Middle frontal gyrus (tissue), 1 donor: ENCODE data around the gene CLEC16A.

Experiments
- DNase-seq: peaks from one replicate; pipeline ENCODE4 v3.0.0-alpha.2; 2015; ENCODE audit warnings: low spot score; ENCODE audit errors: extremely low spot score

Gene CLEC16A

DNA sequence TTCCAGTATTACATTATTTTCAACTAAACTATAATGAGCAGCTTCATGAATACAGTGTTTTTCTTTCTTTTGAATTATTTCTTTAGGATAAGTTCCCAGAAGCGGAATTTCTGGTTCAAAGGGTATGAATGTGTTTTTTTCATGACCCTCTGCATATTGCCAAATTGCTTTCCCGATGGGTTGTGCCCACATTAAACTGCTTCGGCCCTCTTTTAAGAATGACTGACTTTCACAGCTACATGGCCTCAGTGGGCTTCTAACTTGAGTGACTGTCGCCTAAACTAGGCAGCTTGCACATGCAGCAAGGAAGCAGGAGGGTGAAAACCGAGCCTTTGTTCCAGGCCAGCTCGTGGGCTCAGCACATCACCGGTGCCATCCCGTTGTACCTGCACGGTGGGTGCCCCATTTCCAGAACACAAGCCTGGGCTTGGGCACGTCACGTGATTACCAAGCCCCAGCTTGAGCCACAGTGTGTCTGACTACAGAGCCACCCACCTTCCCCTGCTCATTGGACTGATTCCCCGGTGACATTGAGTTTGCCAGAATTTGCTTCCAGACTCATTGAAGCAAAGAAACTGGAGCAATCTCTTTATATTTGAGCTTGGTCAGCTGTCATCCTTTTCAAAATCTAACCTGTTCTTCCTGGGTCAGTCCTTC, 112.8 kb downstream of the CLEC16A start:
- DNase-seq, result peak; percentile 11

DNA sequence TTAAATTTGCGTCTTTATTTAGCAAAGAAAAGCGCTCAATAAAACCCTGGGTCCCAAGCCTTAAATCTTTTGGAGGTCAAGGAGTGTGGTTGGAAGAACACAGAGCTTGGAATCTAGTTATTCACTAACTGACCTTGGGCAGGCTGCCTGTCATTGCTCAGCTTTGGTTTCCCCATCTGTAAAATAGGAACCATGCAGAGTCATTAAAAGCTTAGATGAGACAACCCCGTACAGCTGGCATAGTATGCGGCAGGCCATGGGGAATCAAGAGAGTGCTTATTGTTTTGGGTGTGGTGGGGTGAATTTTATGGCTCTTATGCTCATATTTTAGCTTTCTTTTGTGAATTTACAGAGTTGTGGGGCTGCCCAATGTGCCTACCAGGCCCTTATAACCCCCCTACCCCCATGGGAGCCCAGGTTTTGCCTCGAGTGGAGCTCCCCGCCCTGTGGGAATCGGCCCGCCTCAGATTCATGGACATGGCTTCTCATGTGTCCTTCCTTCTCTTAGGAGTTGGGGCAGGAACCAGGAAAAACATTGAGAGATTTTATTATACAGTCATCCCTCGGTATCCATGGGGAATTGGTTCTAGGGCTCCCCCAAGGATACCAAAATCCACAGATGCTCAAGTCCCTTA, 113.5 kb downstream of the CLEC16A start:
- DNase-seq, result no peak

- no peak for DNase-seq
These were observed 114.5 kb downstream of the CLEC16A start for GRCh38 chr16:11058832-11059231.

- no peak for DNase-seq
These were observed 115.2 kb downstream of the CLEC16A start for GRCh38 chr16:11059588-11059987.

GRCh38 chr16:11060364-11060763, 116.0 kb downstream of the CLEC16A start:
- DNase-seq, result no peak

DNA sequence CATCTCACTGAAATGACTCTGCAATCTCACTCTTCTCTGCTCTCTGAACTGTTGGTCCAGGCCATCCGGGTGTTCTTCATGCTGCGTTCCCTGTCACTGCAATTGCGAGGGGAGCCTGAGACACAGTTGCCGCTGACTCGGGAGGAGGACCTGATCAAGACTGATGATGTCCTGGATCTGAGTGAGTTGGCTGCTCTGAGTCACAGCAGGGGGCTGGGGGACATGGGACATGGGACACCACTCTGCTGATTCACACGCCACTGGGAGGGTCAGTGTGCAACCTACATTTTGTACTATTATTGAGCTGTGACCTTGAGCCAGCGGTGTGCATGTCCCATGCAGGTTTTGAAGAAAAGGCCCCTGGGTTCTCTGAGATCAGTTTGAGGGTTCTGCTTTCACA, 116.5 kb downstream of the CLEC16A start:
- DNase-seq, result no peak

DNA sequence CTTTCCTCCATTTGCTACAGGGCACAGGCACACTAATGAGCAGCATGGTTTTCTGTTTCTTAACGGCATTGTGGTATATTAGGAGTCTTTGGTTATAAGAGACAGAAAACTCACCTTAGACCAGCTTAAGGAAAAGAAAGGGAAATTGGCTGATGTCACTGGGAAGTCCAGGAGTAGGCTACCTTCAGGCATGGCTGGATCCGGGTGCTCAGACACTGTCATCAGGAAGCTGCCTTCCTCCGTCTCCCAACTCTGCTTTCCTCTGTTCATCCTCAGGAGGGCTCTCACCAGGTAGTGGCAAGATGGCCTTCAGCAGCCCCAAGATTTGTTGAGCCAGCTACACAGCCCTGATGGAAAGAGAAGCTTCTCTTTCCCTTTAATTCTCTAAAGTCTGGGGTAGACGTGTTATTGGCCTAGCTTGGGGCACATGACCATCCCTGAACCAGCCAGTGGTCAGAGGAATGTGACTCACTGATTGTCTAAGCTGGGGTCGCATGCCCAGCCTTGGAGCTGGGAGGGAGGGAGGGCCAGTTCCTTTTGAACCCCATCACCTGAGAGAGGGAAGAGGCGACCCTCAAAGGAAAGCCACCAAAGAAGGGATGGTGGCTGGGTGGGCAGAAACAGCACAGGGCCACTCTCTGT, 117.4 kb downstream of the CLEC16A start:
- DNase-seq, result no peak

- no peak for DNase-seq
These were observed 119.3 kb downstream of the CLEC16A start for GRCh38 chr16:11063448-11064201.

DNA sequence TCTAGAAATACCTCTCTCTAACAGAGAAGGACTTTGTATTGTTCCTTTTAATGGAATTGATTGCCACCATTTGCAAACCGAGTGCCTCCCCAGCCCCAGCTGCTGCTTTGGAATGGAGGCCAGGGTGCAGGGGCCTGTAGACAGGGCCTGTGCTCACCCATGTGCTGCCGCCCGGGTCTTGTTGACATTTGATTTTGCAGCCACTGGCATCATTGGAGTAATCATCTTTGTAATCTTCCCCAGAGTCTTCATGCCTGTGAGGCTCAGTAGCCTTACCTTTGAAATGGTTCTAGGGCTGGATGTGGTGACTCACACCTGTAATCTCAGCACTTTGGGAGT, 119.8 kb downstream of the CLEC16A start:
- no peak for DNase-seq

DNA sequence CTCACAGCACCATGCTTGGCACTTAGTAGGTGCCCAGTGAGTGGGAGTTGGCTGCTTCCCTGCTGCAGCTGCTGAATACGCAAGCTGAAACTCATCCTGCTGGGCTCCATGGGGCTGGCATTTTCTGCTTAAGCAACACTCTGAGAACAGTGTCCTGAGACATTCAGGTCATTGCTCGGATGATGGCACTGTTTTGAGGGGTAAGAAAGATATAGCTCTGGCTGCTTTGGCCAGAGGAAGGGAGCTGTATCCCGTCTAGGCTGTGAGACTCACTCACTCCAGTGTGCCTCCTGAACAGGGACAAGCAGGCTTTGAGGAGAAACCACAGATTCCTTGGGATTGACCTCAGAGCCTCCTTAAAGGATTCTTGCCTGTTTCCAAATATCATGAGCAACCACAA, 120.5 kb downstream of the CLEC16A start:
- DNase-seq, result no peak

- no peak for DNase-seq
These were observed 122.0 kb downstream of the CLEC16A start for GRCh38 chr16:11066261-11066870.

DNA sequence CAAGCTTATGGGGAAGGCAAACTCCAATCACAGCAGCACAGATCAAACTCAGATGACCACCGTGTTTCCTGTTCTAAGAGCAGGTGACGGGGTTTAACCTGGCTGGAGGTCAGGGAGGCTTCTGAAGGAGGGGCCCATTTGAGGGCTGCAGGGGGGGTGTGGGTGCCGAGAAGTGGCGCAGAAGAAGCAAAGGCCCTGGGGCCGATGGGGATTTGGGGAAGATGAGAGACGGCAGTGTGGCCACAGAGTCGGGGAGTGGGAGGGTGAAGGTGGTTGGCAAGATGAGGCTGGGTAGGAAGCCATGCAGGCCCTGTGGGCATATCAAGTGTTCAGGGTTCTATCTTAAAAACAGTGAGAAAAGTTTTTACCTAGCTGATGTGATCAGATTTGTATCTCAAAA, 122.9 kb downstream of the CLEC16A start:
- DNase-seq, result no peak

DNA sequence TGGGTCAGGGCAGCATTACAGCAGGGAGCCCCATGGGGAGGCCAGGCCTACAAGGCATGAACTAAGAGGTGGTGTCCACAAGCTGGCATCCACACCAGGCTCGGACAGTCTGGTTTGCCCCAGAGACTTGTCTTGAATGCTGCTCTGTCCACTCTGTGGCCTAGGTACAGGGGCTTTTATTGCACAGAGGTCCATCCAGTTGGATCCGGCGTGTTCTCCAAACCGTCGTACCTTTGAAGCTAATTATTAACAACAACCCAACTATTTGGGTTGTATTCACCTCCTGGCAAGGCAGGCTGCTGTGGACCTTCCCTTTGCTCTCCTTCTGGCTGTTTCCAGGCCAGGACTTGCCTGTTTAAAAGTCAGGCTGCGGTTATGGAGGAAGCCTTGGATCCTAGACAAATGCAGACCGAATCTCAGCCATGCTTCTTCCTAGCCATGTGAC, 123.4 kb downstream of the CLEC16A start:
- DNase-seq, result no peak

GRCh38 chr16:11071829-11072228, 127.5 kb downstream of the CLEC16A start:
- DNase-seq, result no peak

GRCh38 chr16:11072420-11073153, 128.2 kb downstream of the CLEC16A start:
- no peak for DNase-seq

DNA sequence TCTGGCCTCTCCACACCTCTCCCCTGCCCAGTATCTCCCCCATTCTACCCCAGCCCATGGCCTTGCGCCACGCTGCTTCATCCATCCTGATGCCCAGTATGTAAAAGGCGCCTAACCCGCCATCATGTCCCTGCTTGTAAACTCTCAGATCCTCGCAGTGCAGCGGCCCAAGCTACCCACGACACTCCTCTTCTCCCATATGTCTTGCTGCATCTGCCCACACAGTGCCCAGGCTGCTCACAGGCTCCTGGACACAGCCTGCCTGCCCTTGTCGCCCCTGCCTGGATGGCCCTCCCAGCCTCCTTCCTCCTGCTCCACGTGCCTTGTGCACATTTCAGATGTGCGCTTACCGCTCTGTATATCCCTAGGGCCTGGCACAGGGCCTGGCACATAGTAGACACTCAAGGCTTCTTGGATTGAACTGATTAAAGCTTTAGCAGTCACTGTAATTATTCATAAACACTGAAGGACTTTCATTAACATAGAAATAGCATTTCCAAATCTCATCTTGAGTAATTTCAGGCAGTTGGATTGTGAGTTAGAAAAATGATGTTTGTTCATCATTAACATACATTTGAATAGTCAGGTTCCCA, 129.1 kb downstream of the CLEC16A start:
- no peak for DNase-seq

DNA sequence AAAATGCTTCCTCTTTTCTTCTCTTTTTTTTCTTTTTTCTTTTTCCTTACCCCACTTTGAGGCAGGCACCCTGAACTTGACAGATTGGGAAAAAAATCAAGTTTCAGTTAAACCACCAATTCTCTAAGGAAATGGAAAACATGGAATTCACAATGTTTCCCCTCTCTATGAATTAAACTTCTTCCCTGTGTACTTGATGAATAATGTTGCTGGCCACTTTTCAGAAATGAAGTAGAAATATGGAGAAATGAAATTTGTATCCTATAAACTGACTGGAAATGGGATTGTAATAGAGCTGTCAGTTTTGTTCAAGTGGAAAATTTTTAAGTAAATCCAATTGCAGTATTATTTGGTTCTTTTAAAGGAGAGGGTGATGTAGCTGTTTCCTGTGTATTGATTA, 129.8 kb downstream of the CLEC16A start:
- no peak for DNase-seq

DNA sequence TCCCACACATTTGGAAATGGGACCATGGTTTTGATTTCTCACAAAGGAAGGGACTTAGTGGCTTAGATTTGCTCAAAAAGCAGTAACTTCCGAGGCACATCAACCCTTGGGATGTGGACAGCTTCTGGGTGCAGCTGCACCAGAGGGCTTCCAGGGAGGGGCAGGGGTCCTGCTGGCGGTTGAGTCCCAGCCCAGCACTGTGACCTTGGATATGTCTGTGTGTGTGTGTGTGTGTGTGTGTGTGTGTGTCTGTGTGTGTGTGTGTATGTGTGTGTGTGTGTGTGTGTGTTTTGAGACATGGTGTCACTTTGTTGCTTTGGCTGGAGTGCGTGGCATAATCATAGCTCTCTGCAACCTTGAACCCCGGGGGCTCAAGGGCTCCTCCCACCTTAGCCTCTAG, 130.8 kb downstream of the CLEC16A start:
- DNase-seq, result no peak

- DNase-seq, result no peak
These were observed 132.1 kb downstream of the CLEC16A start for GRCh38 chr16:11076259-11077018.
